Testis (tissue), 2 donors: Measurements from ENCODE around the gene ALCAM.

Experiments used
- CTCF ChIP-seq, 3 experiments: fragments of 450-650 bp in 2 of 3; fragments of 200-600 bp in 1 of 3; sonication (generic) in 1 of 3; IDR thresholded peaks; one replicate each; pipeline ENCODE4 v1.5.1; 2016 to 2019; ENCODE audit warnings: antibody characterized with exemption in 3 of 3, mild to moderate bottlenecking in 2 of 3, moderate library complexity in 1 of 3
- POLR2A ChIP-seq: fragments of 450-650 bp; IDR thresholded peaks from one replicate; pipeline ENCODE4 v1.6.1; 2017; ENCODE audit warnings: antibody characterized with exemption, mild to moderate bottlenecking, moderate library complexity

- no peak for TF ChIP-seq CTCF (IDR thresholded peaks at IDR 0.05)
- no peak for TF ChIP-seq POLR2A
Measured at GRCh38 chr3:105394177-105394576, 27.5 kb downstream of the ALCAM start.
